DOHH2 (cell line): ENCODE data around the gene GNRH2.

Source experiments
- CTCF ChIP-seq: fragments of 200-600 bp; sonication (generic); IDR thresholded peaks from one replicate; pipeline ENCODE4 v1.5.1; 2014; ENCODE audit warnings: antibody characterized with exemption, mild to moderate bottlenecking, low read depth, low read length; ENCODE audit not compliant: poor library complexity, severe bottlenecking
- EZH2phosphoT487 ChIP-seq: fragments of 200-600 bp; sonication (generic); IDR thresholded peaks from 2 replicates; pipeline ENCODE4 v1.6.1; 2017; ENCODE audit warnings: borderline replicate concordance, mild to moderate bottlenecking, antibody characterized with exemption, low read length, moderate library complexity, mixed read lengths

DNA sequence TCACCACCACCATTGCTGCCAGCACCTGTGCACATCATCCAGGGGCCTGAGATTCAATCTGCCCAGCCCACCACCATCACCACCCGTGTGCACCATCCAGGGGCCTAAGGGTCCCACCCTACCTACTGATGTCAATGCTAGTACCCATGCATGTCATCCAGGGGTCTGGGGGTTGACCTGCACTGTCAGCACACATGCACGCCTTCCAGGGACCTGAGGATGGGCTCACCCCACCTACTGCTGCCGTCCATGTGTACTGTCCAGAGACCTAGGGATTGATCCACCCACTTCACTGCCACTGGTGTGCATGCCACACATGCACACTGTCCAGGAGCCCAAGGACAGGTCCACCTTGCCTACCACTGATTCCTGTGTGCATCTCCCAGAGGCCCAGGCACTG is 16.1 kb downstream of the GNRH2 start:
- TF ChIP-seq CTCF, result no peak
- no peak for TF ChIP-seq EZH2phosphoT487
